Measurements from ENCODE around the gene GPATCH2.
"Not testable (repeated sequence)": the region's sequence is repeated elsewhere in the genome, so short reads cannot be mapped to it uniquely, and the experiment has no call there.

GPATCH2 gene

DNA sequence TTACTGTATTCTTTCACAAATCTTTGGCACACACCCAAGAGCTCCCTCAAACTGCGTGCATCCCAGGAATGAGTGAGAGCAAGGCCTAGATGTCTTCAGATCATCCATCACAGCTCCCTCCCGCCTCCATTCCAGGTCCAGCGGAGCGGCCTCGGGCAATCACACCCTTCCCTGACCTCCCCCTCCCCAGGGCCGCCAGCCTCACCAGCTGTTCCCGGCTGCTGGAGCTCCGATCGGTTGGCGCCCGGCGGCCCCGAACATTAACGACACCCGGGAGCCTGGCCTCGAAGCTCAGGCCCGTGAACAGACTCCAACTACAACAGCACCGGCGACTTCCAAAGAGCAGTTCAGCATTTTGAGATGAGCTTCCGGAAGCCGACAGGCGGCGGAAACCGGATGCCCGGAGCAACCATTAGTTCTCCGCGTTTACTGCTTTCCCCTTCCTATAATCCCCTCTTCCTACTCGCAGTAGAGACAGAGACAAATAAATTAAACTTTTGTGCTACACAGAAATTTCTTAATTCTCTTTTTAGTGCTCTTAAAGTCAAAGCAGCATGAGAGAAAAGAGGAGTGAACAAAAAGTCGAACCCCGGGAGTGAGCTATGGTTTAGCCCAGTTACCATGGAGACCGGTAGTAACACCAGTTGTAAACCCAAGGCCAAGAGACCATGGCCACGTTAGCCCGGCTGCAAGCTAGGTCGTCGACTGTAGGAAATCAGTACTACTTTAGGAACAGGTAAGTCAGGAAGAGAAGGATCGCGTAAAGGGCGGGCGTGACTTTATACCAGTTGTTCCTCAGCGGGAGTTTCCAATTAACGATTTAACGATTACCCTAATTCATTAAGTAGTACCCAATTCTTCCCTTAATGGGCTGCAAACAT, at the start of gene GPATCH2, which contains the start of gene SPATA17:
GPATCH2 (minus strand) TSS at position 380 of the 881 bp plus-strand sequence; CDS start at position 261, 119 bp downstream.
SPATA17 (plus strand) TSS at position 634 of the 881 bp plus-strand sequence; CDS start at position 669, 35 bp downstream.
- peak; percentile 85 to 91 for DNase-seq

- DNase-seq = no peak
Measured at GRCh38 chr1:217674028-217674729, 43.3 kb upstream of the GPATCH2 start.

GRCh38 chr1:217673387-217673786, 42.5 kb upstream of the GPATCH2 start:
- DNase-seq = no peak

- no peak for DNase-seq
Measured at GRCh38 chr1:217668351-217668940, 37.6 kb upstream of the GPATCH2 start.

- DNase-seq = no peak
Measured at GRCh38 chr1:217661407-217661806, 30.5 kb upstream of the GPATCH2 start.

- peak in 1 of 2 experiments; percentile 19 for DNase-seq
Measured at GRCh38 chr1:217660353-217661062, 29.6 kb upstream of the GPATCH2 start.

GRCh38 chr1:217650674-217651073, 19.8 kb upstream of the GPATCH2 start:
- no peak for DNase-seq

- DNase-seq = no peak
Measured at GRCh38 chr1:217647791-217648190, 16.9 kb upstream of the GPATCH2 start.

- DNase-seq = no peak
Measured at GRCh38 chr1:217642455-217642854, 11.6 kb upstream of the GPATCH2 start.

DNA sequence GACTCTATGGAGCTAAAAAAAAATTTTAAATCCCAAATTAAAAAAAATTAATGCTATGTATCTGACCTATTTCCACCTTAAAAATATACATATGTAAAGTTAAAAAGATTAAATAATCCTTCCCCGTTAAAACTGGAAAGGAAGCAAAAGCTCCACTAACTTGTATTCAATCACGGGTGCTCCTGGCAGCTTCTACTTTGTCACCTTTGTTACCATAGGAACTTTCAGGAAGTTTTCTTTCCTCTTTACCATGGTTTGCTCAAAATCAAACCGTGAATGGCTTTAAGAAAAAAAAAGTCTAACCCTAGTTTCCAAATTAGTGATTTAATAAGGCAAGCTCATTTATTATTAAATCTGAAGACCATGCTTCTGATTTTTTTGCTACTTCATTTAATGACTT, 3.5 kb downstream of the GPATCH2 start:
- DNase-seq = no peak

GRCh38 chr1:217626321-217626720, 4.6 kb downstream of the GPATCH2 start:
- DNase-seq = no peak

GRCh38 chr1:217622042-217622441, 8.8 kb downstream of the GPATCH2 start:
- DNase-seq = no peak

DNA sequence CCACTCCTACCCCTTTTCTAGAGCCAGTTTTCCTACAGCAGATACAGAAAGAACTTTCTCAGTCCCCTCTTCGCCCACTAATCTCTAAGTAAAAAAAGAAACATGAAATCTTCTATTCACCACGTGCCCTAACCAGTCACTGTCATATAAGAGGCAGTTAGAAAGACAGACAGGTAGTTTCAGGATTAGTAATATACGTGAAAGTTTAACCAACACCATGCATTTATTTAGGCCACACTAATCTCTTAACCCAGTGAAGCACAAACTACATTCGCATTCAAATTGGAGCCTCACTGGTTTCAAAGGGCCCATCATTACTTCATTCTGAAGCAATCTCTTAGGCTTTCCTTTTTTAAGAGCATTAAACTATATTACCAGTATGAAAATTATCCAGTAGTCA, 10.1 kb downstream of the GPATCH2 start:
- DNase-seq = no peak

DNA sequence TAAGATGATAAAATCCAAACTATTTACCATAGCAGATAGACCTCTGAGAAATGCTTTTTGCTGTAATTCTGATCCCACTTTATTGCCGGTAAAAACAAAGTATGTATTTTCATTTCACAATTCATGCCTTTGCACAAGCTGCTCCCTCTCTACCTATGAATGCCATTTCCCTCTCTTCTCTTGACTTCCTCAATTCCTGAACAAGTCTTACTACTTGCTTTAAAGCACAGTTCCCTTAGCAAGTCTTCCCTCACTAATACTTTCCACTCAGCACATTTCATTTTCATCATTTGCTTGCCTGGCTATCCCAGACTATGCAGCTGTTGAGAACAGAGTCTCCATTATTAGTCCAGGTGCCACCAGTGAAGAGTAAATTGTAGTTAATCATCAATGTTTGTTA, 13.8 kb downstream of the GPATCH2 start:
- DNase-seq = peak in 1 of 2 experiments; percentile 40

DNA sequence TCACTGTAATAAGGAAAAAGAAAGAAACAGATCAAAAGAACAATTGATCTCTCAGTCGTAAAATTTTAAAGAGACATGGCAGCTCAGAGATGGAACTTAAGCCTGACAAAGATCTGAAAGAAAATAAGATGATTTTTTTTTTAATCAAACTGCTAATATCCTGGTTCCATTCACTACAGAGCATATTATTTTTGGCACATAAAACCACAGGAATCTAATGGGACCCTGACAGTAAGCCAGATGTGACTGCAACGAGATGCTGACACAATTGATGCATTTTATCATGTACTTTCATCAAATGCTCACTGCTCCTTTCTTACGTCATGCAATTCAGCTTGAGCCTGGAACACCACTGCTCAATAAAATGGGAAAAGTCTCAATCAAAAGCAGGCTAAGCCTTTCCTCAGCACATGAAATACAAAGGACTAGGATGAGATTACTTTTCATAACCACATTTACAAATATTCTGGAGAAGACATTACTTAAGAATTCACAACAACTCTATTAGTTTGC, 16.6 kb downstream of the GPATCH2 start:
- no peak for DNase-seq

GRCh38 chr1:217605390-217605789, 25.5 kb downstream of the GPATCH2 start:
- no peak for DNase-seq

GRCh38 chr1:217602380-217602779, 28.5 kb downstream of the GPATCH2 start:
- DNase-seq = no peak

DNA sequence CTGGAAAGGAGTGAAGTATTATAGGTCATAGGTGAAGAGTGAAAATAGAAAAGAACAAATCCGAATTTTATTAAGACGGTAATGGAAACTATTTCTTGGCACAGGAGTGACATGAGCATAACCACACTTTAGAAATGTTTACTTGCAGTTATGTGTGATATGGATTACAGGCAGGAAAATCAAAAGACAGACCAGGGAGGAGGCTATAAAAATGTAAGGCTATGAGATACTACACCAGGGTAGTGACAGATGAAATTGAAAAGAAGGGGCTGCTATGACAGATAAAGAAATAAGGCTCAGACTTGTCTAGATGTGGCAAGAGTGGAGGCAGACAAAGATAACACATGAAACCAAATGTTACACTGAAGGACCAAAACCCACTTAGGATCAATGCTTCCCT, 31.7 kb downstream of the GPATCH2 start:
- no peak for DNase-seq

DNA sequence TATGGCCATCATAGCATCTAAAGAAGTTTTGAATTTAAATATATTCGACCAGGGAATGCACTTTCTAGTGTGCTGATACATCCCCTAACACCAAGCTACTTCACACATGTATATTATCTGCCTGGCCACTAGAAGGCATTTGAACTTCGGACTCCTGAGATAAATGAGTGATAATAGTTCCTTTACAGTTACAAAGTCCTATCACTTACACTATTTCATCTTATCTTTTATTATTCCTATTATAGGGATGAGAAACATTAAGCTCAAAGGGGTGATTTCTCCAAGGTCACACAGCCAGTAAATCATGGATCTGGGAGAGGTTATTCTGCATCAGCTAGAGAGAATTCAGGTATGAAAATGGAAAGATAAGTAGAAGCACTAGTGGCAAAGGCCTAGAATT, 40.3 kb downstream of the GPATCH2 start:
- no peak for DNase-seq

DNA sequence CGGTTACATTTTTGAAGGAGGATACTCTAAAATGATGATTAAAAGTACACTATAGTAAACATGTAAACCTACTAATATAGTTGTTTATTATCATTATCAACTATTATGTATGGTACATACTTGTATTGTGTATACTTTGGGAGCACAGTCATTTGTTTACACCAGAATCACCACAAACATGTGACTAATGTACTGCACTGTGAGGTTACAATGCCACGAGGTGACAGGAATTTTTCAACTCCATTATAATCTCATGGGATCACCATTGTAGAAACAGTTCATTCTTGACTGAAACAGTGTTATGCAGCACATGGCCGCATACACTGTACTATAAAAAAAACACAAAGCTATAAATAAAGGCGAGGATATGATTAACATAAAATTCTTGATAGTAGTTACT, 44.3 kb downstream of the GPATCH2 start:
- no peak for DNase-seq

DNA sequence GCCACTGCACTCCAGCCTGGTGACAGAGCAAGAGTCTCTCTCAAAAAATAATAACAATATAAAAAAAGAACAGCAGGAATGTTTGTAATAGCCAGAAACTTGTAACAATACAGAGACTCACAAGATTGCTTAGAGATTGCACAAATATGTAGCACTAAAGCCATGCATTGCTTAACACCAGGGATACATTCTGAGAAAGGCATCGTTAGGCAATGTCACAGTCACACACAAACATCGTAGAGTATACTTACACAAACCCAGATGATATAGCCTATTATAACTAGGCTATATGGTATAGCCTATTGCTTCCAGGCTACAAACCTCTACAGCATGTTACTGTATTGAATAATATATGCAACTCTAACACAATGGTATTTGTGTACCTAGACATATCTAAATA, 45.3 kb downstream of the GPATCH2 start:
- DNase-seq = peak; percentile 26 to 40

DNA sequence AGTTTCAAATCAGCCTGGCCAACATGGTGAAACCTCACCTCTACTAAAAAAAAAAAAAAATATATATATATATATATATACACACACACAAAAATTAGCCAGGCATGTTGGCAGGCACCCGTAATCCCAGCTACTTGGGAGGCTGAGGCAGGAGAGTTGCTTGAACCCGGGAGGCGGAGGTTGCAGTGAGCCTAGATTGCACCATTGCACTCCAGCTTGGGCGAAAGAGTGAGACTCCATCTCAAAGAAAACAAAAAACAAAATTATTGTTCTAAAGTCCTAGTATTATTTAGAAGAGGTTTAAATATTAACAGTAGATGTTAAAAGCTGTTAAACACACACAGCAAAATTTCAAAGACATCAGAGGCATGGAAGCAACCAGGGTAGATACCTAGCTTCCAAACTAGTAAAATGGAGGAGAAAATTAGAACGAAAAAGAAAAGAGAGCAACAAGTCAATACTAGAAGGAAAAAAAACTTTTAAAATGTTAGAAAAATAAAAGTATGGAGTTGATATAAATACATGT, 46.5 kb downstream of the GPATCH2 start:
- not testable (repeated sequence) for DNase-seq
